Measurements from ENCODE around the gene ESX1.
"Not testable (repeated sequence)": the region's sequence is repeated elsewhere in the genome, so short reads cannot be mapped to it uniquely, and the experiment has no call there.

DNA sequence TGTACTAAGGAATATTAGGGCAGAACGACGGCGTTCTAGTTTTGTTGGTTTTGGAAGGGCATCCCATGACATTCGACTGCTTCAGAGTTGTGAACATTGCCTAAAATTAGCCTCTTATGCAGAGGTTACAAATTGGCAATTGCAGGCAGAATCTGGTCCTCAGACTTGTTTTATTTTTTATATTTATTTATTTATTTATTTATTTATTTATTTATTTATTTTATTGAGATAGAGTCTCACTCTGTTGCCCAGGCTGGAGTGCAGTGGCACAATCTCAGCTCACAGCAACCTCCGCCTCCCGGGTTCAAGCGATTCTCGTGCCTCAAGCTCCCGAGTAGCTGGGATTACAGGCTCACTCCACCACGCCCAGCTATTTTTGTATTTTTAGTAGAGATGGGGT is 24.7 kb downstream of the ESX1 start:
- TF ChIP-seq, protein P1, sequence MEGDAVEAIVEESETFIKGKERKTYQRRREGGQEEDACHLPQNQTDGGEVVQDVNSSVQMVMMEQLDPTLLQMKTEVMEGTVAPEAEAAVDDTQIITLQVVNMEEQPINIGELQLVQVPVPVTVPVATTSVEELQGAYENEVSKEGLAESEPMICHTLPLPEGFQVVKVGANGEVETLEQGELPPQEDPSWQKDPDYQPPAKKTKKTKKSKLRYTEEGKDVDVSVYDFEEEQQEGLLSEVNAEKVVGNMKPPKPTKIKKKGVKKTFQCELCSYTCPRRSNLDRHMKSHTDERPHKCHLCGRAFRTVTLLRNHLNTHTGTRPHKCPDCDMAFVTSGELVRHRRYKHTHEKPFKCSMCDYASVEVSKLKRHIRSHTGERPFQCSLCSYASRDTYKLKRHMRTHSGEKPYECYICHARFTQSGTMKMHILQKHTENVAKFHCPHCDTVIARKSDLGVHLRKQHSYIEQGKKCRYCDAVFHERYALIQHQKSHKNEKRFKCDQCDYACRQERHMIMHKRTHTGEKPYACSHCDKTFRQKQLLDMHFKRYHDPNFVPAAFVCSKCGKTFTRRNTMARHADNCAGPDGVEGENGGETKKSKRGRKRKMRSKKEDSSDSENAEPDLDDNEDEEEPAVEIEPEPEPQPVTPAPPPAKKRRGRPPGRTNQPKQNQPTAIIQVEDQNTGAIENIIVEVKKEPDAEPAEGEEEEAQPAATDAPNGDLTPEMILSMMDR (IDR thresholded peaks at IDR 0.05) = not testable (repeated sequence)
- not testable (repeated sequence) for TF ChIP-seq ZFX (IDR thresholded peaks at IDR 0.05; ENCODE audit: borderline replicate concordance)

All from 22Rv1 (cell line).